ENCODE data around the gene CYFIP1.

Gene CYFIP1

GRCh38 chr15:22979238-22980188 lies 655 bp downstream of the CYFIP1 start:
- DNase-seq (ENCODE audit: low read depth, low spot score), result peak; percentile 48
- in situ Hi-C loops (cut with HindIII; ENCODE audit: low sequenced_read_pairs), result no loop called here
- no peak for TF ChIP-seq CTCF (IDR thresholded peaks at IDR 0.05; ENCODE audit: low read depth, low read length)
- H3K4me3 ChIP-seq (ENCODE audit: low read depth, low read length), result peak overlapping the region; percentile 83

- in situ Hi-C loops (cut with HindIII; ENCODE audit: low sequenced_read_pairs), result no loop called here
- peak overlapping the region; percentile 83 for H3K4me3 ChIP-seq (ENCODE audit: low read depth, low read length)
- no peak for DNase-seq (ENCODE audit: low read depth, low spot score)
- no peak for TF ChIP-seq CTCF (IDR thresholded peaks at IDR 0.05; ENCODE audit: low read depth, low read length)
Measured at GRCh38 chr15:22978691-22979237, 1.4 kb downstream of the CYFIP1 start.

DNA sequence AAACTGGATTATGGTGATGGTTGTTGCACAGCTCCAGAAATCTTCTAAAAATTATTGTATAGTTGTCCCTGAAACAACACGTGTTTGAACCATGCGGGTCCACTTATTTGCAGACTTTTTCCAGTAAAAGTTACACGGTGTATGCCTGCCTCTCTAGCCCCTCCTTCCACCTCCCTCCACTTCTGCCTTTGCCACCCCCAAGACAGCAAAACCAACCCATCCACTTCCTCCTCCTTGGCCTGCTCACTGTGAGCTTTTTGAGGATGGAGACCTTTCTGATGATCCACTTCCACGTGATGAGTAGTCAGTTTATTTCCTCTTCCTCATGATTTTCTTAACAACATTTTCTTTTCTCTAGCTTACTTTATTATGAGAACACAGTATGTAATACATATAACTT lies 5.4 kb downstream of the CYFIP1 start:
- TF ChIP-seq CTCF (IDR thresholded peaks at IDR 0.05; ENCODE audit: low read depth, low read length), result no peak
- H3K4me3 ChIP-seq (ENCODE audit: low read depth, low read length), result no peak overlapping the region
- DNase-seq (ENCODE audit: low read depth, low spot score), result no peak
- in situ Hi-C loops (cut with HindIII; ENCODE audit: low sequenced_read_pairs), result no loop called here

DNA sequence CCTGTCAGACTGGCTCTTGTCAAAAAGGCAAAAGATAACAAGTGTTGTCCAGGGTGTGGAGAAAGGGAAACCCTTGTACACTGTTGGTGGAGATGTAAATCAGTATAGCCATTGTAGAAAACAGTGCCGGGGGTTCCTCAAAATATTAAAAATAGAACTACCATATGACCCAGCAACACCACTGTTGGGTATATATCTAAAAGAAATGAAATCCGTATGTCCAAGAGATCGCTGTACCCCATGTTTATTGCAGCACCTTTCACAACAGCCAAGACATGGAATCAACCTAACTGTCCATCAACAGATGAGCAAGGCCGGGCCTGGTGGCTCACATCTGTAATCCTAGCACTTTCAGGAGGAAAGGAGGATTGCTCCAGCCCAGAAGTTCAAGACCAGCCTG lies 6.2 kb downstream of the CYFIP1 start:
- no peak overlapping the region for H3K4me3 ChIP-seq (ENCODE audit: low read depth, low read length)
- in situ Hi-C loops (cut with HindIII; ENCODE audit: low sequenced_read_pairs), result no loop called here
- DNase-seq (ENCODE audit: low read depth, low spot score), result no peak
- TF ChIP-seq CTCF (IDR thresholded peaks at IDR 0.05; ENCODE audit: low read depth, low read length), result no peak

DNA sequence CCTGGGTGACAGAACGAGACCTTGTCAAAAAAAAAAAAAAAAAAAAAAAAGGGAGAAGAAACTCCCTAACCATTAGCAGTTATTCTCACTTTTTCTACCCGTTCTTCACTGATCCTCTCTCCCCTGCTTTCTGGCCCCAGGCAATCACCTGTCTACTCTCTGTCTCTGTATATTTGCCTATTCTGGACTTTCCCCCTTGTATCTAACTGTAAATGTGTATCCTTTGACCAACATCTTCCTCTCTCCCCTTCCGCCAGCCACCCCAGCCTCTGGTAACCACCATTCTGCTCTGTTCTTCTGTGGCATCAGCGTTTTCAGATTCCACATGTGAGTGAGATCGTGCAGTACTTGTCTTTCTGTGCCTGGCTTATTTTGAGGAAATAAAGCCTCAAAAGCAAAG lies 6.9 kb downstream of the CYFIP1 start:
- no peak for DNase-seq (ENCODE audit: low read depth, low spot score)
- in situ Hi-C loops (cut with HindIII; ENCODE audit: low sequenced_read_pairs), result no loop called here
- H3K4me3 ChIP-seq (ENCODE audit: low read depth, low read length), result no peak overlapping the region
- TF ChIP-seq CTCF (IDR thresholded peaks at IDR 0.05; ENCODE audit: low read depth, low read length), result no peak

- in situ Hi-C loops (cut with HindIII; ENCODE audit: low sequenced_read_pairs), result no loop called here
- H3K4me3 ChIP-seq (ENCODE audit: low read depth, low read length), result no peak overlapping the region
- DNase-seq (ENCODE audit: low read depth, low spot score), result no peak
- TF ChIP-seq CTCF (IDR thresholded peaks at IDR 0.05; ENCODE audit: low read depth, low read length), result no peak
Measured at GRCh38 chr15:22969489-22969888, 10.7 kb downstream of the CYFIP1 start.
